SK-N-SH treated with all-trans-retinoic acid at 6 μM for 48 hours (cell line): ENCODE data around the gene PTTG1IP.

ENCODE experiments used
- ATAC-seq: fragments of 200-7000 bp; cut with Tn5 transposase; 3 replicates; pipeline ENCODE4 v1.9.1; 2020; ENCODE audit warnings: mild to moderate bottlenecking, moderate library complexity
- ARNTL ChIP-seq: fragments of 450-650 bp; formaldehyde crosslinking; IDR thresholded peaks from 2 replicates; pipeline ENCODE4 v1.5.0; 2020; ENCODE audit warnings: low read depth, mild to moderate bottlenecking, moderate library complexity, borderline replicate concordance
- BACH2 ChIP-seq: fragments of 250-450 bp; sonication (Bioruptor Pico); IDR thresholded peaks from 2 replicates; pipeline ENCODE4 v1.9.0; 2021; ENCODE audit warnings: mild to moderate bottlenecking, borderline replicate concordance
- CSDC2 ChIP-seq: fragments of 250-450 bp; sonication (Bioruptor Pico); IDR thresholded peaks from 2 replicates; pipeline ENCODE4 v1.5.0; 2020; ENCODE audit warnings: mild to moderate bottlenecking, moderate library complexity
- ESRRG ChIP-seq: fragments of 250-450 bp; sonication (Bioruptor Pico); IDR thresholded peaks from 2 replicates; pipeline ENCODE4 v1.6.1; 2021; ENCODE audit warnings: mild to moderate bottlenecking
- GLIS3 ChIP-seq: fragments of 250-450 bp; sonication (Bioruptor Pico); IDR thresholded peaks from 2 replicates; pipeline ENCODE4 v1.5.0; 2020; ENCODE audit warnings: mild to moderate bottlenecking, moderate library complexity
- ISL1 ChIP-seq: fragments of 250-450 bp; sonication (Bioruptor Pico); IDR thresholded peaks from 2 replicates; pipeline ENCODE4 v2.1.2; 2022; ENCODE audit warnings: mild to moderate bottlenecking, moderate library complexity
- OSR1 ChIP-seq: fragments of 250-450 bp; sonication (Bioruptor Pico); IDR thresholded peaks from 2 replicates; pipeline ENCODE4 v1.8.0; 2022; ENCODE audit warnings: moderate library complexity, mild to moderate bottlenecking, inconsistent platforms
- PPARA ChIP-seq: fragments of 250-450 bp; sonication (Bioruptor Pico); IDR thresholded peaks from 2 replicates; pipeline ENCODE4 v1.5.0; 2020; ENCODE audit warnings: mild to moderate bottlenecking, borderline replicate concordance
- RARB ChIP-seq: fragments of 250-450 bp; sonication (Bioruptor Pico); IDR thresholded peaks from 2 replicates; pipeline ENCODE4 v1.8.0; 2021; ENCODE audit warnings: mild to moderate bottlenecking, moderate library complexity
- SNAI2 ChIP-seq: fragments of 250-450 bp; sonication (Bioruptor Pico); IDR thresholded peaks from 2 replicates; pipeline ENCODE4 v1.5.0; 2020; ENCODE audit warnings: mild to moderate bottlenecking, moderate library complexity
- TCF4 ChIP-seq: fragments of 250-450 bp; sonication (Bioruptor Pico); IDR thresholded peaks from 2 replicates; pipeline ENCODE4 v1.8.0; 2021; ENCODE audit warnings: mild to moderate bottlenecking, moderate library complexity, borderline replicate concordance
- TOX ChIP-seq: fragments of 250-450 bp; sonication (Bioruptor Pico); IDR thresholded peaks from 2 replicates; pipeline ENCODE4 v1.8.0; 2021; ENCODE audit warnings: mild to moderate bottlenecking, moderate library complexity, borderline replicate concordance
- ZC3H10 ChIP-seq: fragments of 250-450 bp; sonication (Bioruptor Pico); IDR thresholded peaks from 2 replicates; pipeline ENCODE4 v1.5.1; 2021; ENCODE audit warnings: mild to moderate bottlenecking, moderate library complexity
- ZFP3 ChIP-seq: fragments of 250-450 bp; sonication (Bioruptor Pico); IDR thresholded peaks from 2 replicates; pipeline ENCODE4 v1.5.0; 2020; ENCODE audit warnings: mild to moderate bottlenecking, moderate library complexity
- ZFP30 ChIP-seq: fragments of 450-650 bp; formaldehyde crosslinking; IDR thresholded peaks from 2 replicates; pipeline ENCODE4 v1.5.0; 2022; ENCODE audit warnings: mild to moderate bottlenecking, moderate library complexity
- ZNF565 ChIP-seq: fragments of 450-650 bp; formaldehyde crosslinking; conservative IDR thresholded peaks from 2 replicates; pipeline ENCODE4 v1.5.0; 2020; ENCODE audit warnings: low read depth, mild to moderate bottlenecking, moderate library complexity
- ZNF70 ChIP-seq: fragments of 450-650 bp; formaldehyde crosslinking; IDR thresholded peaks from 2 replicates; pipeline ENCODE4 v1.5.0; 2020; ENCODE audit warnings: mild to moderate bottlenecking, moderate library complexity
- ZNF8 ChIP-seq: fragments of 450-650 bp; formaldehyde crosslinking; IDR thresholded peaks from 2 replicates; pipeline ENCODE4 v1.5.0; 2020; ENCODE audit warnings: mild to moderate bottlenecking, moderate library complexity
- TF ChIP-seq, protein P1 (sequence below): fragments of 250-450 bp; sonication (Bioruptor Pico); IDR thresholded peaks from 2 replicates; pipeline ENCODE4 v1.5.0; 2020; ENCODE audit warnings: mild to moderate bottlenecking, moderate library complexity
- TF ChIP-seq, protein P2 (sequence below): fragments of 250-450 bp; sonication (Bioruptor Pico); IDR thresholded peaks from 2 replicates; pipeline ENCODE4 v1.8.0; 2020; ENCODE audit warnings: mild to moderate bottlenecking, moderate library complexity, borderline replicate concordance
- TF ChIP-seq, protein P3 (sequence below): fragments of 250-450 bp; sonication (Bioruptor Pico); IDR thresholded peaks from 2 replicates; pipeline ENCODE4 v1.5.1; 2021; ENCODE audit warnings: mild to moderate bottlenecking, moderate library complexity
- TF ChIP-seq, protein P4 (sequence below): fragments of 250-450 bp; sonication (Bioruptor Pico); IDR thresholded peaks from 2 replicates; pipeline ENCODE4 v1.5.1; 2020; ENCODE audit warnings: low read depth, mild to moderate bottlenecking, moderate library complexity

The PTTG1IP gene

DNA sequence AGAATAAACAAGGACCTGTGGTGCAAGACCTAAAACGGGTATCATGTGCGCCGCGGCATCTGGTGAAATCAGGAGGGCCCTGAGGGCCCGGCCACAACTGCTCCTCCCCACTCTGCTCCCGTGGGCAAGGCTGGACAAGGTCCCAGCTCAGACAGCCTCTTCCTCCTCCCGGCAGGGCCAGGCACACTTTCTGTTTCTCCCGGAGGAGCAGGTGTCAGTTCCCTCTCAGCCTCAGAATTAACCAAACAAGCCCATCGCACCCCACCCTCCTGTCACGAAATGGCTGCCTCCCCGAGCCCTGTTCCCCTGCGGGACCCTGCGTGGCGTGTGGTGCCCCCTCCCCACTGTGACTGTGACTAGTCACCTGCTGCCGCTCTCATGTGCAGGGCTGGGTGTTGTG, 15.2 kb downstream of the PTTG1IP start:
- TF ChIP-seq, protein P1, sequence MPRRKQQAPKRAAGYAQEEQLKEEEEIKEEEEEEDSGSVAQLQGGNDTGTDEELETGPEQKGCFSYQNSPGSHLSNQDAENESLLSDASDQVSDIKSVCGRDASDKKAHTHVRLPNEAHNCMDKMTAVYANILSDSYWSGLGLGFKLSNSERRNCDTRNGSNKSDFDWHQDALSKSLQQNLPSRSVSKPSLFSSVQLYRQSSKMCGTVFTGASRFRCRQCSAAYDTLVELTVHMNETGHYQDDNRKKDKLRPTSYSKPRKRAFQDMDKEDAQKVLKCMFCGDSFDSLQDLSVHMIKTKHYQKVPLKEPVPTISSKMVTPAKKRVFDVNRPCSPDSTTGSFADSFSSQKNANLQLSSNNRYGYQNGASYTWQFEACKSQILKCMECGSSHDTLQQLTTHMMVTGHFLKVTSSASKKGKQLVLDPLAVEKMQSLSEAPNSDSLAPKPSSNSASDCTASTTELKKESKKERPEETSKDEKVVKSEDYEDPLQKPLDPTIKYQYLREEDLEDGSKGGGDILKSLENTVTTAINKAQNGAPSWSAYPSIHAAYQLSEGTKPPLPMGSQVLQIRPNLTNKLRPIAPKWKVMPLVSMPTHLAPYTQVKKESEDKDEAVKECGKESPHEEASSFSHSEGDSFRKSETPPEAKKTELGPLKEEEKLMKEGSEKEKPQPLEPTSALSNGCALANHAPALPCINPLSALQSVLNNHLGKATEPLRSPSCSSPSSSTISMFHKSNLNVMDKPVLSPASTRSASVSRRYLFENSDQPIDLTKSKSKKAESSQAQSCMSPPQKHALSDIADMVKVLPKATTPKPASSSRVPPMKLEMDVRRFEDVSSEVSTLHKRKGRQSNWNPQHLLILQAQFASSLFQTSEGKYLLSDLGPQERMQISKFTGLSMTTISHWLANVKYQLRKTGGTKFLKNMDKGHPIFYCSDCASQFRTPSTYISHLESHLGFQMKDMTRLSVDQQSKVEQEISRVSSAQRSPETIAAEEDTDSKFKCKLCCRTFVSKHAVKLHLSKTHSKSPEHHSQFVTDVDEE (CRISPR knock-in tag): no peak
- TF ChIP-seq, protein P2, sequence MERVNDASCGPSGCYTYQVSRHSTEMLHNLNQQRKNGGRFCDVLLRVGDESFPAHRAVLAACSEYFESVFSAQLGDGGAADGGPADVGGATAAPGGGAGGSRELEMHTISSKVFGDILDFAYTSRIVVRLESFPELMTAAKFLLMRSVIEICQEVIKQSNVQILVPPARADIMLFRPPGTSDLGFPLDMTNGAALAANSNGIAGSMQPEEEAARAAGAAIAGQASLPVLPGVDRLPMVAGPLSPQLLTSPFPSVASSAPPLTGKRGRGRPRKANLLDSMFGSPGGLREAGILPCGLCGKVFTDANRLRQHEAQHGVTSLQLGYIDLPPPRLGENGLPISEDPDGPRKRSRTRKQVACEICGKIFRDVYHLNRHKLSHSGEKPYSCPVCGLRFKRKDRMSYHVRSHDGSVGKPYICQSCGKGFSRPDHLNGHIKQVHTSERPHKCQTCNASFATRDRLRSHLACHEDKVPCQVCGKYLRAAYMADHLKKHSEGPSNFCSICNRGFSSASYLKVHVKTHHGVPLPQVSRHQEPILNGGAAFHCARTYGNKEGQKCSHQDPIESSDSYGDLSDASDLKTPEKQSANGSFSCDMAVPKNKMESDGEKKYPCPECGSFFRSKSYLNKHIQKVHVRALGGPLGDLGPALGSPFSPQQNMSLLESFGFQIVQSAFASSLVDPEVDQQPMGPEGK (CRISPR knock-in tag): no peak
- no peak for TF ChIP-seq ARNTL (CRISPR knock-in tag)
- TF ChIP-seq OSR1 (CRISPR knock-in tag): no peak
- no peak for TF ChIP-seq ESRRG
- TF ChIP-seq ZC3H10 (CRISPR knock-in tag): no peak
- TF ChIP-seq ZNF70 (CRISPR knock-in tag): no peak
- TF ChIP-seq PPARA (CRISPR knock-in tag): no peak
- TF ChIP-seq ISL1: no peak
- no peak for TF ChIP-seq ZFP3 (CRISPR knock-in tag)
- TF ChIP-seq SNAI2 (CRISPR knock-in tag): no peak
- no peak for TF ChIP-seq TOX (CRISPR knock-in tag)
- TF ChIP-seq BACH2: no peak
- no peak for TF ChIP-seq ZNF565 (CRISPR knock-in tag)
- TF ChIP-seq, protein P3, sequence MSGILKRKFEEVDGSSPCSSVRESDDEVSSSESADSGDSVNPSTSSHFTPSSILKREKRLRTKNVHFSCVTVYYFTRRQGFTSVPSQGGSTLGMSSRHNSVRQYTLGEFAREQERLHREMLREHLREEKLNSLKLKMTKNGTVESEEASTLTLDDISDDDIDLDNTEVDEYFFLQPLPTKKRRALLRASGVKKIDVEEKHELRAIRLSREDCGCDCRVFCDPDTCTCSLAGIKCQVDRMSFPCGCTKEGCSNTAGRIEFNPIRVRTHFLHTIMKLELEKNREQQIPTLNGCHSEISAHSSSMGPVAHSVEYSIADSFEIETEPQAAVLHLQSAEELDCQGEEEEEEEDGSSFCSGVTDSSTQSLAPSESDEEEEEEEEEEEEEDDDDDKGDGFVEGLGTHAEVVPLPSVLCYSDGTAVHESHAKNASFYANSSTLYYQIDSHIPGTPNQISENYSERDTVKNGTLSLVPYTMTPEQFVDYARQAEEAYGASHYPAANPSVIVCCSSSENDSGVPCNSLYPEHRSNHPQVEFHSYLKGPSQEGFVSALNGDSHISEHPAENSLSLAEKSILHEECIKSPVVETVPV (CRISPR knock-in tag): no peak
- TF ChIP-seq ZFP30 (CRISPR knock-in tag): no peak
- no peak for TF ChIP-seq GLIS3 (CRISPR knock-in tag)
- no peak for TF ChIP-seq TCF4 (CRISPR knock-in tag)
- TF ChIP-seq CSDC2 (CRISPR knock-in tag): no peak
- TF ChIP-seq, all 23 proteins: peak for 0
- no peak for ATAC-seq

- TF ChIP-seq RARB (CRISPR knock-in tag) (no peak), ESRRG (no peak), OSR1 (CRISPR knock-in tag) (no peak), PPARA (CRISPR knock-in tag) (no peak), ZFP3 (CRISPR knock-in tag) (no peak)
- TF ChIP-seq, protein P4, sequence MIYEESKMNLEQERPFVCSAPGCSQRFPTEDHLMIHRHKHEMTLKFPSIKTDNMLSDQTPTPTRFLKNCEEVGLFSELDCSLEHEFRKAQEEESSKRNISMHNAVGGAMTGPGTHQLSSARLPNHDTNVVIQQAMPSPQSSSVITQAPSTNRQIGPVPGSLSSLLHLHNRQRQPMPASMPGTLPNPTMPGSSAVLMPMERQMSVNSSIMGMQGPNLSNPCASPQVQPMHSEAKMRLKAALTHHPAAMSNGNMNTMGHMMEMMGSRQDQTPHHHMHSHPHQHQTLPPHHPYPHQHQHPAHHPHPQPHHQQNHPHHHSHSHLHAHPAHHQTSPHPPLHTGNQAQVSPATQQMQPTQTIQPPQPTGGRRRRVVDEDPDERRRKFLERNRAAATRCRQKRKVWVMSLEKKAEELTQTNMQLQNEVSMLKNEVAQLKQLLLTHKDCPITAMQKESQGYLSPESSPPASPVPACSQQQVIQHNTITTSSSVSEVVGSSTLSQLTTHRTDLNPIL (CRISPR knock-in tag): no peak
- ATAC-seq: no peak
These were observed 16.2 kb downstream of the PTTG1IP start for GRCh38 chr21:44857127-44857892.

DNA sequence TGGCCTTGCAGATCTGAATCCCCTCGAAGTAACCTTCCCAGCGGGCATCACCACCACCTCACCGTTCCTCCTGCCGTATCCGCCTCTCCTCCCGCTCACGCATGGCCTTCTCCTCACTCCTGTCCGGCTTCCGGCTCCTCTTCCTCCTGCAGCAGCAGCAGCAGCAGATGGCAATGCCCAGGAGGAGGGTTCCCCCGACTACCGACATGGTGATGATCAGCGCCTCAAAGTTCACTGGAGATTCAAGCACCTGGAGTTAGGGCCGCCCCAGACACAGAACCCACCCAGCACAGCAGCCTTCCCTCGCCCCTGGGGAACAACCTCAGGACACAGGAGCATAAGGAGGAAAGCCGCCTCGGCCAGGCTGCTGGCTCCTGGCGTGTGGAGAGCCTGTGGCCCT, 17.4 kb downstream of the PTTG1IP start:
- ATAC-seq: no peak
- TF ChIP-seq ZFP3 (CRISPR knock-in tag) (no peak), OSR1 (CRISPR knock-in tag) (no peak), ZNF8 (CRISPR knock-in tag) (no peak), SNAI2 (CRISPR knock-in tag) (no peak), CSDC2 (CRISPR knock-in tag) (no peak), ARNTL (CRISPR knock-in tag) (no peak), PPARA (CRISPR knock-in tag) (no peak), ZNF565 (CRISPR knock-in tag) (no peak), ZFP30 (CRISPR knock-in tag) (no peak), GLIS3 (CRISPR knock-in tag) (no peak), ZNF70 (CRISPR knock-in tag) (no peak), BACH2 (no peak), ESRRG (no peak)
- TF ChIP-seq, protein P2 (CRISPR knock-in tag): no peak
- TF ChIP-seq, protein P3 (CRISPR knock-in tag): no peak
- TF ChIP-seq, protein P1 (CRISPR knock-in tag): no peak
